SW480 (cell line): ENCODE results near the gene CWC27.
"Not testable (repeated sequence)": the region's sequence is repeated elsewhere in the genome, so short reads cannot be mapped to it uniquely, and the experiment has no call there.

Source experiments
- DNase-seq: peaks from one replicate; pipeline ENCODE4 v3.0.0-alpha.2; 2016; ENCODE audit warnings: low spot score

Gene CWC27

GRCh38 chr5:64925123-64925522, 156.4 kb downstream of the CWC27 start:
- DNase-seq: no peak

- DNase-seq: no peak
Measured at GRCh38 chr5:64929833-64930232, 161.1 kb downstream of the CWC27 start.

- no peak for DNase-seq
Measured at GRCh38 chr5:64930672-64931318, 162.1 kb downstream of the CWC27 start.

DNA sequence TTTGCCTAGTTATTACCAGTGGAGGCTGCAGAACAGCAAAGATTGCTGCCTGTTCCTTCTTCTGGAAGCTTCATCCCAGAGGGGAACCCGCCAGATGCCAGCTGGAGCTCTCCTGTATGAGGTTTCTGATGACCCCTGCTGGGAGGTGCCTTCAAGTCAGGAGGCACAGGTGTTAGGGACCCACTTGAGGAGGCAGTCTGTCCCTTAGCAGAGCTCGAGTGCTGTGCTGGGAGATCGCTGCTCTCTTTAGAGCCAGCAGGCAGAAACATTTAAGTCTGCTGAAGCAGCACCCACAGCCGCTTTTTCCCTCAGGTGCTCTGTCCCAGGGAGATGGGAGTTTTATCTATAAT, 170.7 kb downstream of the CWC27 start:
- not testable (repeated sequence) for DNase-seq

GRCh38 chr5:64939772-64940510, 171.2 kb downstream of the CWC27 start:
- no peak for DNase-seq

DNA sequence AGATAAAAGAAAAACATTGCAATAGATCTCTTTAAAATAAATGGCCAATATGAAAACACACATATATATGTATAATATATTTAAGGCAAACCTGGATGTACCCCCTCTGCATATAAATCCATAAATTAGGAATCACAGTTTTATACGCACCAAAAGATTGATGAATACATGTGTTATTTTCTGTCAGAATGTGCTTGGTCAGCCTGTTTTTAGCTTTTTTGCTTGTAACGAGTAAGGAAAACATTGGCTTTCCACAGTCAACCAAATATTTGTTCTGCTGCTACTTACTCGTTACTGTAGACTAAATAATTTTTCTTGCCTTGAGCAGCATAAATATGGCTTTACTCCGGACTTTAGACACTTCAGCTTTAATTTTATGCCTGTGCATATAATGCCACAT, 173.7 kb downstream of the CWC27 start:
- DNase-seq: no peak

- DNase-seq: no peak
Measured at GRCh38 chr5:64944868-64945267, 176.1 kb downstream of the CWC27 start.

DNA sequence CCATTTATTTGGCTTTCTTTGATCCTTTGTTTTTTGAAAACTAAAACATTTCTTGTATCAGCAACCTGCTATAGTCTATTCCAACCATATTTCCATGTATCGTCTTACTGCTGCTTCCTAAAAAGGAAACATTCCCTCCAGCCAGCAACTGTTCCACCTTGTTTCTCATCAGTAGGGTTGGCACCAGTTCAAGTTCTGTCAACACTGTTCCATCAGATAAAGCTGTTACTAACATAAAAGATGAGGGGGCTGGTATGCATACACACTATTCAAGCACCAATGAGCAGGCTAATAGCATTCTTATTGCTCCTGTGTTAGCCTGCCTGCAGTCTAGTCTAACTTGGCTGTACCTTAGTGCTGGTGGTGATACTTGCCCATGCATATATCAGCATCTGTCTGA, 178.3 kb downstream of the CWC27 start:
- no peak for DNase-seq

DNA sequence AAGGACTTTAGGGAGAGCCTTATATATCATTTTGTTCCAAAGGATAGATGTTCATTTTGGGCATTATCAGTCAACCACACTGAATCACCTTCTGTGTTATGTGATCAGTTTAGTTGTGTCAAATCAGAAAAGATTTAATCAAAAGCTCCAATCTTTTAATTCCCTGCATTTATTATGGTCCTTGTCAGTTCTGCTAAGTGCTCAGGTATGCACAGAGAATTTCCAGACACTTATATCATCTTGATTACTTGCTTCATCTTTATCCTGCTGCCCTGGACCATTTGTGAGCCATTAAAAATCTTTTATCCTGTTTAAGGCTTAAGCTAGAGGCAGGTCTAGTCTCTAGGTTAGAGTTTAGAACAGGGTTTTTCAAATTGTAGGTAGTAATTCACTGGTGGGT, 179.1 kb downstream of the CWC27 start:
- DNase-seq: no peak

DNA sequence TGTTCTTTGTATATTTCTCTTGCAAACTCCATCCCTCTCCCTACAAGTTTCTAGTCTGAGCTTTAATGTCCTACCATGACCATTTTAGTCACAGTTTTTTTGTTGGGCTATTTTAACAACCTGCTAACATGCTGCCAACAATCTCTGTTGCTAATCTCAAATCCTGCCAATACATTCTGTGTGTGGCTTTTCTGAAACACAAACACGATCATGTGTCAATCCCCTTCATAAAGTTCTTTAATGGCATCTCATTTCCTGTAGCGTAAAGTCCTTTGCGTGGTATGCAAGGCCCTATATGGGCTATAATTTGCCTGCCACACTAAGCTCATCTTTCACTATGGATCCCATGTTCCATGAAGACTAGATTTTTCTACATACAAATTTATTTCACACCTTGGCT, 180.6 kb downstream of the CWC27 start:
- no peak for DNase-seq

GRCh38 chr5:64952951-64953673, 184.4 kb downstream of the CWC27 start:
- no peak for DNase-seq

DNA sequence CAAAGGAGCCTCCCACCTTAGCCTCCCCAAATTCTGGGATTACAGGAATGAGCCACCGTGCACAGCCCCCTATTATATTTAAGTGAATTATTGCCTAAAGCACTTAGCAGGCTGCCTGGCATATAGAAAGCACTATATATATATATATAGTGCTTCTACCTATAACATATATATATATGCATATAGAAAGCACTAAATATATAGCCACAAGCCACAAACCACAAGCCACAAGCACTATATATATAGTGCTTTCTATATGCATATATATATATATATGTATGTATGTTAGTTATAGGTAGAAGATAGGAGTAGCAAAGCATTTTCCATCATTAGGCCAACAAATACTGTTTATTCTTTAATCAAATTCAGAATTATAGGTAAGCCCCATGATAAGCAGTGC, 185.8 kb downstream of the CWC27 start:
- DNase-seq: no peak

DNA sequence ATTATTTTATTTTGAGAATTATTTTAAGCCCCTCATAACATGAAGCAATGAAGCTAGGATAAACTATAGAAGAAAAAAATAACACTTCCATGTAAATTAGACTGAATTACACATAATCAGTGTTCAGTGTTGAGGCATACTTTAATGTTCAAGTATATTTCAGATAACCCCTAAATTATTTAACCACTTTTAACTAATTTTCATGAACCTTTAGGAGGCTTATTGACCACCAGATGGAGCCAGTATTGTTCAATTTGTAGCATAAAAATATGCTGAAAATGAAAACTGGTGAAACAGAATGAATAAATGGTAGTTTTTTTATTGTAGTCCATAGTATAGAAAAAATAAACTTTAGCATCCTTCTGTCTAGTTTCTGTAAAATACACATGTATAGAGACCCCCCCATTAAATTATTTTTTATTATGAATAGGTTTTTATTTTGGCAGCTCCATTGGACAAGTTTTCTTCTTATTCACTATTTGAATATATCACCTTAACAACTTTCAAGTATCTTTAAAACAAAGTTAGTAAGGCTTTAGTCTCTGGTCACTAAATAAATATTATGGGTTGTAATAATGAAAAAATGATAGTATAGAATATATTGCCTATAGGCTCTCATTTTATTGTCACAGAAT, 190.1 kb downstream of the CWC27 start:
- DNase-seq: peak; percentile 2

- DNase-seq: no peak
Measured at GRCh38 chr5:64963278-64963677, 194.5 kb downstream of the CWC27 start.

DNA sequence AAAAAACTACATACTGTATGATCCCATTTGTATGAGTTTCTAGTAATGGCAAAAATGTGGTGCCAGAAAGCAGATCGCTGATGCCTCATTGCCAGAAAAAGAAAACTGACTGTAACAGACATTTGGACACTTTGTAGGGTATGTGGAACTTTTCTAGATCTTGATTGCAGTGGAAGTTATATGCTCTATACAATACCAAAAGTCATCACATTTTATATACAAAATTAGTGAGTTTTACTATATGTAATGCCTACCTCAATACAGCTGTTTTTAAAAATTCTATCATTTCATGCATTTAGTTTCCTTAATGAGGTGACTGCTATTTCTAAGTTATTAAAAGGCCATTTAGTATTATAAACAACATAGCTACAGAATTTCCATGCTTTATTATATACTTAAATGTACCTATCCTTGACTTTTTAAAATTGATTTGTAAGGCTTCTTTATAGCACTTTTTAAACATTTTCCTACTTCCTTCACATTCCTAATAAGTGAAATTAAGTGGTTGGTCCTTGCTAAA, 199.9 kb downstream of the CWC27 start:
- no peak for DNase-seq

DNA sequence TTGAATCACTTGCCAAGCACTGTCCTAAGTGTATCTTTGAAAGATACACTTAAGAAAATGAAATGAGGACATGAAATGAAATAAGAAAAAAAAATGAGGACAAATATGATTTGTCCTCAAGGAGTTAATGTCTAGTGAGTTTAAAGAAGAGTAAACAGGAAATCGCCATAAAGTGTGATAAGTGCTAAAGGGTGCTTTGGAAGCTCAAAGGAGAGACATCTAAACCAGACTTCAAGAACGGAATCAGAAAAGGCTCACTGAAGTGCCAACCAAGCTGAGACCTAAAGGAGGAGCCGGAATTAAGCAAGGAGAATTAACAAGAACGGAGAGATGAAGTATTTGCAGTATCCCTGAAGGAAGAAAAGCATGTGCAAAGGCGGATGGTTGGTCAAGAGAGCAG, 200.8 kb downstream of the CWC27 start:
- DNase-seq: no peak

DNA sequence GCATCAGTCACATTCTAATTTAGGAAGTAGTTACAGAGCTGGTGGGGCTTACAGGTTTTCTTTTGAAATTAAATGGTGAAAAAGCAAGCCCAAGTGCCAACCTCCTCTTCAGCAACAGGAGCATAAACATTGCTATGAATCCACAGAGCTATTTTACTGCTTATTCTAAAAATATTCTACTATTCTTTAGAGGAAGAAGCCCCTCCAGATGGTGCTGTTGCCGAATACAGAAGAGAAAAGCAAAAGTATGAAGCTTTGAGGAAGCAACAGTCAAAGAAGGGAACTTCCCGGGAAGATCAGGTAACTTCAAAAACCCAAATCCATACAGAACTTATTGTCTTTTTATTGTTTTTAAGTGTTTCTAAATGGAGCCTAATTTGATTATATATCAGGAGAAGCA, 202.8 kb downstream of the CWC27 start:
- no peak for DNase-seq

GRCh38 chr5:64971990-64972389, 203.3 kb downstream of the CWC27 start:
- no peak for DNase-seq

DNA sequence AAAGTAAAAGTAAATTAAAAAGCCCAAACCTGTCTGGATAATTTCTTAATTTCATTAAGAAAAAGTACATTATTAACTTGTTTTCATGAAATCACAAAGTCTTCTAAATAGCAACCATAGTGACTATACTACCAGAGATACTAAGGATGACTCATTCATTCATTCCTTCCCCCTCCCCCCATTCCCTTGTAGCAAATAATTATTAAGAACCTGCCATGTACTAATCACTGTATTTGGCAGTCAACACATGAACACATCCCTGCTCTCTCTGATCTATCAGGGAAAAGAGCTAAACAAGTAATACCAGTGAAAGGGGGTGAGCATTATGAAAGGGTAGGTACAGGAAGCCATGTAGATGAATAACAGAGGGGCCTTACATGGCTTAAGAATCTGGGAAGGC, 203.9 kb downstream of the CWC27 start:
- no peak for DNase-seq

- DNase-seq: no peak
Measured at GRCh38 chr5:64973215-64973614, 204.5 kb downstream of the CWC27 start.

DNA sequence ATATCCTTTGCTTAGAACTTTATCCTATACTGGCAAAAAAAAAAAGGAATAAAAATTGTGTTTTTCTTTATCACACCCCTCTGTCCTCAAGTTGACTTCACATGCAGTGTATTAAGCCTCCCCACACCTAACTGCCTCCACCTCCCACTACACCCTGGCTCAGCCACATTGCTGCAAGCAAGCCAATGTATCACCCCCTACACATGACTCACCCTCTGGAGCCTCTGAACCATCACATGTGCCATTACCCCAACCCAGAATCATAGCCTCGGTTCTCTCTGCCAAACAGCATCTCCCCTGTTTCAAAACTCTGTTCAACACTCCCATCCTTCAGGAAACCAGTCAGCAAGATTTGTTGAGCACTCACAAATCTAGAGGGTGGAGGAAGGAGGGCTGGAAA, 209.0 kb downstream of the CWC27 start:
- no peak for DNase-seq

GRCh38 chr5:64978546-64978945, 209.8 kb downstream of the CWC27 start:
- DNase-seq: no peak

DNA sequence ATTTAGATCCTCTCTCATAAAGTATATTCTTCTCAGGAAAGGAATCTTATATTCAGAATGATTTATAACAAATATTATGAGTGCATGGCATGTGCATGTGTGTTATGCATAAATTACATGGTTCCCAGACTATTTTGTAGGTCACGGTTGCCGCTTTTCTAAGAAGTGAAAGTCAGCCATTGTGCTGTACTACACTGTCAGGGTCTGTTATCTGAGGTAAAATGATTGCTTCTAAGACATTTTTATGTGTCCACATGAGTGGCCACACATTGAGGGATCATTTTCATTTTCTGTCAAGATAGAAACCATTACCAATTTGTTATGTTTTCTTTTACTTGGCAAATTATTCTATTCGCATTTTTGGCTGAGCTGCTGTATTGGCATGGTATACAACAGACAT, 210.8 kb downstream of the CWC27 start:
- no peak for DNase-seq
